ENCODE results near the gene PARD3B.

GRCh38 chr2:204835786-204836185, 290.5 kb downstream of the PARD3B start:
- TF ChIP-seq POLR2A (IDR thresholded peaks at IDR 0.05): no peak
- no peak for TF ChIP-seq POLR2AphosphoS5 (IDR thresholded peaks at IDR 0.05)

All from stomach (tissue), 4 donors.